Progenitor cell of endocrine pancreas (in vitro differentiated cells): Measurements from ENCODE around the gene IL18R1. TPM values are rescaled to one million over a fixed set of nuclear protein-coding genes. Genes with fewer than 3 reads are reported as not detected.

Experiments used
- DNase-seq: peaks from one replicate; pipeline ENCODE4 v3.0.0; 2021; ENCODE audit warnings: low spot score; ENCODE audit not compliant: unreplicated experiment
- H3K27ac Mint-ChIP-seq: 2 replicates; pipeline ENCODE4 v1.8.0; 2021; ENCODE audit warnings: mild to moderate bottlenecking, moderate library complexity, mixed read lengths
- H3K27me3 Mint-ChIP-seq: 2 replicates; pipeline ENCODE4 v1.8.0; 2021; ENCODE audit warnings: mixed read lengths
- H3K36me3 Mint-ChIP-seq: 2 replicates; pipeline ENCODE4 v1.8.0; 2022; ENCODE audit warnings: mixed read lengths; ENCODE audit not compliant: insufficient read depth
- H3K4me1 Mint-ChIP-seq: 2 replicates; pipeline ENCODE4 v1.8.0; 2021; ENCODE audit warnings: low read depth, mixed read lengths
- H3K4me3 Mint-ChIP-seq: 2 replicates; pipeline ENCODE4 v1.8.0; 2021; ENCODE audit warnings: low read depth, mild to moderate bottlenecking, moderate library complexity, mixed read lengths
- H3K9me3 Mint-ChIP-seq: 2 replicates; pipeline ENCODE4 v1.8.0; 2021; ENCODE audit warnings: low read depth, mixed read lengths
- total RNA-seq: library from RNA; stranded (reverse); gene quantifications from 2 replicates; pipeline ENCODE4 v1.2.1, GENCODE V29; 2021
- TF ChIP-seq, protein P1 (sequence below): fragments of 200-600 bp; sonication (generic); IDR thresholded peaks from one replicate; pipeline ENCODE4 v1.5.0; 2021; ENCODE audit warnings: antibody characterized with exemption, mild to moderate bottlenecking; ENCODE audit not compliant: unreplicated experiment

Gene IL18R1
- total RNA-seq, 1 donor from 2014 or later, result 0.22 TPM

DNA sequence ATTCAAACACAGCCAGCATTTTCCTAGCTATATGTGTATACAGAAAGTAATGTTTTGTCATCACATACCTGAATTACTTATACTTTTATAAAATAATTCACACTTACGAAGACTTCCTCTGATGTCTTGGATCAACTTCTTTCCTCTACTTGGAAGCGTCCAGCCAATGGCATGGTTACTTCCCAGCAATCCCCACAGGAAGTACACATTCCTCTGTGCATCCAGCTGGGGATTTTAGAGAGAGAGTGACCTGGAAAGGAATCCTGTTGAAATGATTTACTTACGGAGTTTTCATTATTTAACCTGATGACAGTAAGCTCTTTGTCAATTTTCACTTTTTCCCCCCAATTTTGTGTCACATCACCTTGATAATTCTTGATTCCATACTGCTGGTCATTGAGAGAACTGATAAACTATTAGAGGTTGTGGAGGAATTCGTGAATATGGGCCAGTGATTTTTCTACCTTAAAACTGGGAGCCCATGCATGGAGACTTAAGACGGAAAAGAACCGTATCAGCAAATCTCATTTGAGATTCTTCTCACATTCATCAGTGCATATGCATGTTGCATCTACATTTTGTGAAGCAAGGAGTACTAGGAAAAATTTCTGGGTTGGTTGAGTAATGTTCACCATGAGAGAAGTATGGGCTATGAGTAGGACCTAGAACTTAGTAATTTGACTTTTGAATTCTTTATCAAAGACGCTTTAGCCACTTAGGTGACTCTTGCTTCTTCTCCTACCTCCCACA, 9.0 kb upstream of the IL18R1 start:
- TF ChIP-seq, protein P1, sequence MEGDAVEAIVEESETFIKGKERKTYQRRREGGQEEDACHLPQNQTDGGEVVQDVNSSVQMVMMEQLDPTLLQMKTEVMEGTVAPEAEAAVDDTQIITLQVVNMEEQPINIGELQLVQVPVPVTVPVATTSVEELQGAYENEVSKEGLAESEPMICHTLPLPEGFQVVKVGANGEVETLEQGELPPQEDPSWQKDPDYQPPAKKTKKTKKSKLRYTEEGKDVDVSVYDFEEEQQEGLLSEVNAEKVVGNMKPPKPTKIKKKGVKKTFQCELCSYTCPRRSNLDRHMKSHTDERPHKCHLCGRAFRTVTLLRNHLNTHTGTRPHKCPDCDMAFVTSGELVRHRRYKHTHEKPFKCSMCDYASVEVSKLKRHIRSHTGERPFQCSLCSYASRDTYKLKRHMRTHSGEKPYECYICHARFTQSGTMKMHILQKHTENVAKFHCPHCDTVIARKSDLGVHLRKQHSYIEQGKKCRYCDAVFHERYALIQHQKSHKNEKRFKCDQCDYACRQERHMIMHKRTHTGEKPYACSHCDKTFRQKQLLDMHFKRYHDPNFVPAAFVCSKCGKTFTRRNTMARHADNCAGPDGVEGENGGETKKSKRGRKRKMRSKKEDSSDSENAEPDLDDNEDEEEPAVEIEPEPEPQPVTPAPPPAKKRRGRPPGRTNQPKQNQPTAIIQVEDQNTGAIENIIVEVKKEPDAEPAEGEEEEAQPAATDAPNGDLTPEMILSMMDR, result no peak
- no peak for DNase-seq
- H3K27me3 Mint-ChIP-seq, result peaks cover 12% of the 10 kb centered on the region
- H3K27ac Mint-ChIP-seq, result no peak overlapping the region
- no peak overlapping the region for H3K4me3 Mint-ChIP-seq
- no peaks in the 10 kb centered on the region for H3K36me3 Mint-ChIP-seq
- no peaks in the 10 kb centered on the region for H3K4me1 Mint-ChIP-seq
- H3K9me3 Mint-ChIP-seq, result no peaks in the 10 kb centered on the region

DNA sequence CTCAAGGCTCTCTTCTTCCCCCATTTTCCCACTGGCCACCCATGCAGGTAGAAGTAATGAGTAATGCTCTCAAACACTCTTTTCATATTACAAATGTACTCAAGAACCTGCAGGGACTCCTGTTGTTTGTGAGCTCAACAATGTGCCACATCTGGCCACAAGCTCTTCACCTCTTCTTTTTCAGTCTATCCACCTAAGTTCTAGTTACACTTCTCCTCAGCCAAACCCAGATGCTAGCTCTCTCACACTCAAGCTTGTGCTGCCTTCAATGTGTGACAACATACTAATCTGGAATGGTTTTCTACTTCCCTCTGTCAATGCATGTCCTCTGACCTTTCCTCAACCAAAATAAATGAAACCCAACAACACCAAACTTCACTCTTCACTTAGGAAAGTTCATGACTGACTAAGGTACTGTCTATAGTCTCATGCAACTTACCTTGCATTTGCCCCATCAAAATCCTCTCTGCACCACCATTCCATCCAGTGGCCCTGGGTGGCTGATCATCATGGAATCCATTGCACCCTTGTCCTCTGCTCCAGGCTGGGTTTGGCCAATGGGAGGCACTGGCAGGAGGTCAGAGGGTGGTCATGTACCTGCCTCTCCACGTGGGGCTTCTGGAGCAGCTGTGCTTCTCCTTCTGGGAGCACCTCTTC, 5.3 kb upstream of the IL18R1 start:
- H3K27ac Mint-ChIP-seq, result no peak overlapping the region
- TF ChIP-seq, protein P1, result no peak

DNA sequence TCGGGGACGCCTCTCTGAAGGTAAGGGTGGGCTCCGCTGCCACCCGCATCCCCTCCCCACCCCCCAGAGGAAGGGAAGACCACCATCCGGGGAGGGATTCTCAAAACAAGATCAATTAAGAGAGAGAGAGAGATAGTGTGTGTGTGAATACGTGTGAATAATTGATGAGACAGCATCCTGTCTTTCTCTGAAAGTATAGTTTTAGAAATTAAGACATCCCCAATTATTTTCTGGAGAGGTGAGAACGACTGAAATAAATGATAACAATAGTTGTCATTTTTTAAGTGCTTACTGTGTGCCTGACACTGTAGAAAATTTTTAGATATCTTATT, 751 bp downstream of the IL18R1 start:
- peak overlapping the region; percentile 56 for H3K27ac Mint-ChIP-seq
- no peaks in the 10 kb centered on the region for H3K36me3 Mint-ChIP-seq
- peak overlapping the region; percentile 78 for H3K4me3 Mint-ChIP-seq
- no peak for DNase-seq
- H3K9me3 Mint-ChIP-seq, result no peaks in the 10 kb centered on the region
- TF ChIP-seq, protein P1, result no peak
- H3K4me1 Mint-ChIP-seq, result peaks cover 4% of the 10 kb centered on the region
- H3K27me3 Mint-ChIP-seq, result peaks cover 36% of the 10 kb centered on the region

More for the DNA sequence above, 5.3 kb upstream of the IL18R1 start:
- Mint-ChIP-seq H3K4me1 (no peaks in the 10 kb centered on the region), H3K4me3 (no peak overlapping the region), H3K36me3 (no peaks in the 10 kb centered on the region), H3K9me3 (no peaks in the 10 kb centered on the region), H3K27me3 (peaks cover 21% of the 10 kb centered on the region)
- no peak for DNase-seq

DNA sequence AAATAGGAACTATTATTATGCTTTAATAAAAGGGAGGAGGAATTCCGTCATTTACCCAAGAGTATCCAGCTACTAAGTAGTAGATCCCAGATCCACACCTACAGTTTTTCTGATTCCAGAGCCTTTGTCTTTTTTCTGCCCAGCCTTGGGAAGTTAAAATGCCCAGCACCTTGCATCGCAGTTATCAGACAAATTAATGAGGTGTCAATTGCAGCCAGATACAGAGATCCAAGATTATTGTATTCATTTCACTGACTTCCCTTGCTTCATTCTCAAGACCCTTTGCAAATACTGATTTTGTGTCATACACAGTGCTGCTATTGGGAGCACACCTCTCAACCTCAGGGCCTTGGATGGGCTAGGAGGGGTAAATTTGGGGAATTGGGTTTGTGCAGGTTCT, 1.1 kb downstream of the IL18R1 start:
- peaks cover 4% of the 10 kb centered on the region for H3K4me1 Mint-ChIP-seq
- H3K36me3 Mint-ChIP-seq, result no peaks in the 10 kb centered on the region
- no peak for DNase-seq
- TF ChIP-seq, protein P1, result no peak
- H3K27me3 Mint-ChIP-seq, result peaks cover 36% of the 10 kb centered on the region
- no peak overlapping the region for H3K27ac Mint-ChIP-seq
- no peak overlapping the region for H3K4me3 Mint-ChIP-seq
- H3K9me3 Mint-ChIP-seq, result no peaks in the 10 kb centered on the region

DNA sequence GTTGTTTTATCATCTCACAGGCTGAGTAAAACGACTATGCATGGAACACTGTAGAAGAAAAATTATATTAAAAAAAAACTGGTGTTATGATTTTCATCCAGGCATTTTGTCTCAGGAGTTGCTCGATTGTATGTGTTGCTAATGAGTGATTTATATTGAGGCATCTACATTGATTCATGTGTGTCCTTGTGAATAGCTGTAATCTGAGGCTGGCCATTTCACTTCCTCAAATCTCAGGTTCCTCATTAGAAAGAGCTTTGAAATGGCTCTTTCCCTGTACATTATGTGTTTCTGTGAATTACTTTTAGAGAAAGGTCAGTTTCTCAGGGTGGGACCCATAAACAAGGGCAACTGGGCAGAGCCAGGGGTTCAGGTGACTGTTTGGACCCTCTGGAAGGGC, 2.3 kb downstream of the IL18R1 start:
- H3K9me3 Mint-ChIP-seq, result no peaks in the 10 kb centered on the region
- no peak for DNase-seq
- H3K4me3 Mint-ChIP-seq, result no peak overlapping the region
- TF ChIP-seq, protein P1, result no peak
- no peaks in the 10 kb centered on the region for H3K36me3 Mint-ChIP-seq
- no peak overlapping the region for H3K27ac Mint-ChIP-seq
- peaks cover 5% of the 10 kb centered on the region for H3K4me1 Mint-ChIP-seq
- peaks cover 36% of the 10 kb centered on the region for H3K27me3 Mint-ChIP-seq
